ENCODE measurements around the gene OTOG.

The OTOG gene

GRCh38 chr11:17633987-17634775 is 87.1 kb downstream of the OTOG start:
- DNase-seq (ENCODE audit: low read depth), result no peak

- no peak for DNase-seq (ENCODE audit: low read depth)
These were observed 87.9 kb downstream of the OTOG start for GRCh38 chr11:17634776-17635550.

- DNase-seq (ENCODE audit: low read depth), result no peak
These were observed 88.5 kb downstream of the OTOG start for GRCh38 chr11:17635551-17635938.

GRCh38 chr11:17636721-17637120 is 89.7 kb downstream of the OTOG start:
- no peak for DNase-seq (ENCODE audit: low read depth)

GRCh38 chr11:17637901-17638300 is 90.8 kb downstream of the OTOG start:
- DNase-seq (ENCODE audit: low read depth), result no peak

GRCh38 chr11:17638311-17638710 is 91.3 kb downstream of the OTOG start:
- no peak for DNase-seq (ENCODE audit: low read depth)

GRCh38 chr11:17639091-17639490 is 92.0 kb downstream of the OTOG start:
- DNase-seq (ENCODE audit: low read depth), result no peak

GRCh38 chr11:17639781-17640180 is 92.7 kb downstream of the OTOG start:
- no peak for DNase-seq (ENCODE audit: low read depth)

GRCh38 chr11:17640493-17641164 is 93.6 kb downstream of the OTOG start:
- no peak for DNase-seq (ENCODE audit: low read depth)

GRCh38 chr11:17641792-17642350 is 94.8 kb downstream of the OTOG start:
- no peak for DNase-seq (ENCODE audit: low read depth)

- DNase-seq (ENCODE audit: low read depth), result no peak
These were observed 95.3 kb downstream of the OTOG start for GRCh38 chr11:17642370-17642769.

GRCh38 chr11:17642980-17643379 is 95.9 kb downstream of the OTOG start:
- no peak for DNase-seq (ENCODE audit: low read depth)

GRCh38 chr11:17643506-17644405 is 96.7 kb downstream of the OTOG start:
- no peak for DNase-seq (ENCODE audit: low read depth)

- DNase-seq (ENCODE audit: low read depth), result no peak
These were observed 98.3 kb downstream of the OTOG start for GRCh38 chr11:17645190-17645970.

GRCh38 chr11:17646451-17647145 is 99.5 kb downstream of the OTOG start:
- DNase-seq (ENCODE audit: low read depth), result no peak

- no peak for DNase-seq (ENCODE audit: low read depth)
These were observed 101.5 kb downstream of the OTOG start for GRCh38 chr11:17648528-17648927.

GRCh38 chr11:17649261-17649660 is 102.2 kb downstream of the OTOG start:
- DNase-seq (ENCODE audit: low read depth), result no peak

GRCh38 chr11:17649696-17650095 is 102.6 kb downstream of the OTOG start:
- DNase-seq (ENCODE audit: low read depth), result no peak

GRCh38 chr11:17650127-17650911 is 103.3 kb downstream of the OTOG start:
- no peak for DNase-seq (ENCODE audit: low read depth)
